Measurements from ENCODE around the gene KCNG2.

KCNG2 gene

DNA sequence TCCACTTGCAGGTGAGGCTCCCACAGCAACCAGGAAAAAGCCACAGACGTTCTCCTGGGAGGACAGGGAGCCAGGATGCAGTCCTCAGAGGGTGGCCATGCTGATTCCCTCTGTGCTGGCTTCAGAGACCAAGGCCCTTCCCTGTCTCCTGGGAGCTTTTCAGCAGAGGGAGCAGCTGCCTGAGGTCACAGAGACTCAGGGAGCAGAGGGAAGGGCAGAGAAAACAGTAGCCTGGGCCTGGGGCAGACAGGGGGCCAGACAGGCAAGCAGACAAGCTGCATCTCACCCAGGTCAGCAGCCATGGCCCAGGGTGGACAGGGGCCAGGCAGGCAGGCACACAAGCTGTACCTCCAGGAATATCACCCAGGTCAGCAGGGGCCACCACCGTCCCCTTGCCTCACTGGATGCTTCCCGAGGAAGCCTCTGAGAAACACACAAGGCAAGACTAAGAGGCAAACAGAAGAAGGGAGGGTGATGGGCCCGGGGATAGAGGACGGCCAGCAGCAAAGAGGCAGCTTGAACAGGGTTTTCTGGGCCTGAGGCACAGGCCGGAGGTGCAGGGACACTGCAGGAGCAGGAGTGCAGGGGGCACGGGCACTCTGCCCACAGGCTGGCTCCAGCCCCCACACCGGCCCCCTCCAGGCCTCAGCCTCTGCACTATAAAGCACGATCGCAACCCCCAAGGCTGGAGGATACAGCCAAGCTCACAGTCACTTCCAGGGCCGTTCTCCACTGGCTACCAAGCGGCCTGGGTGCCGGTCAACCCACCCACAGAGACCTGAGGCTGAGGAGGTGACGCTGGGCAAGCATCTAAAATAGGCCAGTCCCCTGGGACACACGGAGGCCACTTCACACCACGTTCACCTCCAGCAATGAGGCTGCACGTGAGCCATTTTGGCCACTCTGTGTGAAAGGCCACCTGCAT is 147.6 kb downstream of the KCNG2 start:
- DNase-seq = no peak

DNA sequence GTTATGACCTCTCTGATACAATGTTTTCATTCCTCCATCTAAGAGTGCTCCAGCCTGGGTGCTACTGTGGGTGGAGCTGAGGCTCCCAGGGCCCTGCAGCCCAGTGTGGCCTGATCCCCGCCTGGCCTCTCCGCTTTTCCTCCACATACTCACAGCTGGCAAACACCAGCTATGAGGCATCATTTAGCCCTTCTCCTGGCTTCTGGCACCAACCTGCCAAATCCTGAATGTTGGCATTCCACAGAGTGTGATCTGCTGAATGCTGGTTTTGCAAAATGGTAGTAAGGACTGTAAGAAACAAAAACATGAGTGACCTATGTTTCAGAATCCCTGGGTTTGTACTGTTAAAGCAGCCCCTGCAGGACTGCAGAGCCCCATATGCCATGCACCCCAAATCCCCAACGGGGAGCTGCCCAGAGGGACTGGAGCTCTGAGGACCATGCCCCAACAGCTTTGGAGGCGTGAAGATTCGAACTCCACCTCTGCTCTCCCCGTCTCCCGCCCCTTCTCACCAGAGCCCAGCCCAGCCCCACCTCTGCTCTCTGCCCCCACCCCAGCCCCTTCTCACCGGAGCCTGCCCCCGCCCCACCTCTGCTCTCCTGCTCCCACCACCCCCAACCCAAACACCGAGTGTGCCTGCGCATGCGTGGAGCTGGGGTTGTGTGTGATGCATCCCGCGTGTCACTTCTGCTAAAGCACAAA is 149.5 kb downstream of the KCNG2 start:
- DNase-seq = no peak

DNA sequence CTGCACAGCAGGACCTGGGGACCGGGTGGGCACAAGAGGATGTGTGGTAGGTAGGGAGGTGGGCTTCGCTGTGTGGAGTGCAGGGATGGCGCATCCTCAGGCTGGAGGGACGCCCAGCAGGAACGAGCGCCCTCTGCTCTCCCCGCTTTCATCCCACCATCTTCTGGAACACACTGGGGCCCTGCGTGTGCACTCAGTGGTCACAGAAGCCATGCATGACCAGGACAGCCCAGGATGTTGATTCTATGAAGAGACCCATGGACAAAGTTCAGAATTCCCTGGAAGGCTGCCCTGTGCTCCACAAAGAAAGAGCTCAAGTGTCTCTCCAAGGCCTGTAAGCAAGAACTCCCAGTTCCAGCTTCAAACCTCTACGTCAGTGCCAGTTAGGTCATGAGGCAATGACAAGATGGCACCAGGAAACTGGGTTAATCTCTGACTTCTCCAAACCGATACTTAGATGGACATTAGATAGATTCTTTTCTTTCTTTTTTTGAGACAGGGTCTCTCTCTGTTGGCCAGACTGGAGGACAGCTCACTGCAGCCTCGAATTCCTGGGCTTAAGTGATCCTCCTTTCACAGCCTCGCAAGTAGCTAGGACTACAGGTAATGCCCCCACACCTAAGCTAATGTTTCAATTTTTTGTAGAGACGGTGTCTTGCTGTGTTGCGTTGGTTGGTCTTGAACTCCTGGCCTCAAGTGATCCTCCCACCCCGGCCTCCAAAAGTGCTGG is 150.3 kb downstream of the KCNG2 start:
- DNase-seq = no peak

DNA sequence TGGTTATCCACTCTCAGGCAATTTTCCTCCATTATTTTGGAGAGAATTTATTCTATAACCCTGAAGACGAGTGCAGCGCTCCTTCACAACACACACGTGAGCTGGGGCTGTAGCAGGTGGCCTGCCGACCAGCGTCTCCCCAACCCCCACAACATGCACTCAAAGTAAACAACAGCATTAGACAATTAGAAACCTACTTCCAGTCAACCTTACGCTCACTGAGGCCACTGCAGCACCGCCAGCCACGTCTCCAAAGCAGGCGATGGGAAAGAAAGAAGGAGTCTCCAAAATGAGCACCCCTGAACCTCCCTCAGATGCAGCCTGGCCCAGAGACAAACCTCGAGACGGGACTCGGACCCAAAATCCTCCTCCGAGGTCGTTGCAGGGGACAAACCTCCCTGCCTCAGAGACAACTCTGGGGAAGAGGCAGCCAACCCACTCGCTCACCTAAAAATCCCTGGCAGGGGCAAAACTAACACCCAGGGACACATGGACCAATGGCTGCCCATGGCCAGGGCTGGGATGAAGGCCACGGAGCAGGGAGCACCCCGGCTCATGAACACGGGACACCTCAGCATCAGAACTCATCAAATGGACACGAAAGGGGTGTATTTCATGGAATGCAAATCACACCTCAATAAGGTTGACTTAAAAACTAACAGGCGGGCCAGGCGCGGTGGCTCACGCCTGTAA is 151.1 kb downstream of the KCNG2 start:
- no peak for DNase-seq
